WTC11 (cell line): ENCODE data around the gene METTL6.

Experiments
- ATF3 ChIP-seq: sonication (generic); formaldehyde crosslinking; conservative IDR thresholded peaks from 2 replicates; pipeline ENCODE4 v1.8.1; 2022; ENCODE audit warnings: mild to moderate bottlenecking, missing genetic modification reagents
- TF ChIP-seq, protein P1 (sequence below): sonication (generic); formaldehyde crosslinking; IDR thresholded peaks from 2 replicates; pipeline ENCODE4 v1.8.1; 2023; ENCODE audit warnings: mild to moderate bottlenecking, missing genetic modification reagents, moderate library complexity

DNA sequence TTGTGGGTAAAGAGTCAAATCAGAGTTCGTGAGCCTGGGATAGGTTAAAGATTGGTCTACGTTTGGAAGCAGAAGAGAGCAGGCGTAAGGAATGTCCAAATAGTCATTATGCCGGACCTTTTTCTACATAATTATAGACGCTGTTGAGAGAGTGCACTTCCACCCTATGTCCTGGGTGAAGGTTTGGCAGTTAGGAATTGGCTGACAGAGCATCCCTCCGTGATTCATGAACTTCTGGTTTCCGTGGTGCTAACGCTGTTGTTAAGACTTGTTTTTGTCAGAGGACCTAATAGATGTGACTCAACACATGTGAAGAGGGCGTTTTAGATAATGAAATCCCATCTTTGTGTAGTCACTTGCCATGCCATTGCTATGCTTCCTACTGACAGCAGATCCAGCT lies 1.2 kb upstream of the METTL6 start:
- TF ChIP-seq, protein P1, sequence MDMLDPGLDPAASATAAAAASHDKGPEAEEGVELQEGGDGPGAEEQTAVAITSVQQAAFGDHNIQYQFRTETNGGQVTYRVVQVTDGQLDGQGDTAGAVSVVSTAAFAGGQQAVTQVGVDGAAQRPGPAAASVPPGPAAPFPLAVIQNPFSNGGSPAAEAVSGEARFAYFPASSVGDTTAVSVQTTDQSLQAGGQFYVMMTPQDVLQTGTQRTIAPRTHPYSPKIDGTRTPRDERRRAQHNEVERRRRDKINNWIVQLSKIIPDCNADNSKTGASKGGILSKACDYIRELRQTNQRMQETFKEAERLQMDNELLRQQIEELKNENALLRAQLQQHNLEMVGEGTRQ (CRISPR knock-in tag) = no peak
- no peak for TF ChIP-seq ATF3
